SK-N-MC (cell line): Measurements from ENCODE around the gene PRMT6.

Experiments
- EZH2 ChIP-seq: fragments of 200-600 bp; sonication (generic); IDR thresholded peaks from one replicate; pipeline ENCODE4 v1.6.1; 2017; ENCODE audit warnings: antibody characterized with exemption
- POLR2AphosphoS5 ChIP-seq: IDR thresholded peaks from 2 replicates; pipeline ENCODE4 v1.6.1; 2012; ENCODE audit warnings: mild to moderate bottlenecking, low read depth, low read length, borderline replicate concordance

DNA sequence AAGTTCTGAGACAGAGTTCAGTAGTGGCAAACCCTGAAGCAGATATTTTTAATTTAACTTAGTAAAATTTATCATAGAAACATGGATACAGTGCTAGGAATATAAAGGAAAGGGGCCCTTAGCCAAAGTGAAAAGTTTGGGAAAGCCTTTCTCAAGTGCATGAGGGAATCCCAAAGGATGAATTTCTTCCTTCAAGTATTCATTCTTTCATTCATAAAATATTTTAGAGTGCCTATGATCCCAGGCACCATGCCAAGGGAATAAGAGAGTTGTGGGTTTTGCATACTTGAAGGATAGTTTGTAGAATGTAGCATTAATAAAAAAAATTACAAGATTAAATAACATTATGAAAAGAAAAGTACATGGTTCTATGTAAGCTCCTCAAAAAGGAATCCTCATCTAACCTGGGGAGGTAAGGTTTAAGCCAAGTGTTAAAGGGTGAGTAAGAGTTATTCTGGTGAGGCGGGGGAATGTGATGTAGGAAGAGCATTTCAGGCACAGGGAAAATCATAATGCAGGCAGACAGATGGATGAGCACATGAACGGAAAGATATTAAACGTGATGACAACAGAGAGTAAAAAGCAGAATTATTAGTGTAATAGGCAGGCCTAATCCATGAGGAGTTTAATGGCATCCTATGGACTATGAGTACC lies 44.0 kb downstream of the PRMT6 start:
- no peak for TF ChIP-seq EZH2
- TF ChIP-seq POLR2AphosphoS5 = no peak
